ENCODE results near the gene PHF2. TPM values are rescaled to one million over a fixed set of nuclear protein-coding genes. Genes with fewer than 3 reads are reported as not detected.

The PHF2 gene
- total RNA-seq, 4 donors from 2014 or later = 15.0 to 28.6 (median 20.4) TPM

GRCh38 chr9:93713716-93714115 lies 137.3 kb downstream of the PHF2 start:
- TF ChIP-seq CTCF (IDR thresholded peaks at IDR 0.05; ENCODE audit: low read depth) = no peak

DNA sequence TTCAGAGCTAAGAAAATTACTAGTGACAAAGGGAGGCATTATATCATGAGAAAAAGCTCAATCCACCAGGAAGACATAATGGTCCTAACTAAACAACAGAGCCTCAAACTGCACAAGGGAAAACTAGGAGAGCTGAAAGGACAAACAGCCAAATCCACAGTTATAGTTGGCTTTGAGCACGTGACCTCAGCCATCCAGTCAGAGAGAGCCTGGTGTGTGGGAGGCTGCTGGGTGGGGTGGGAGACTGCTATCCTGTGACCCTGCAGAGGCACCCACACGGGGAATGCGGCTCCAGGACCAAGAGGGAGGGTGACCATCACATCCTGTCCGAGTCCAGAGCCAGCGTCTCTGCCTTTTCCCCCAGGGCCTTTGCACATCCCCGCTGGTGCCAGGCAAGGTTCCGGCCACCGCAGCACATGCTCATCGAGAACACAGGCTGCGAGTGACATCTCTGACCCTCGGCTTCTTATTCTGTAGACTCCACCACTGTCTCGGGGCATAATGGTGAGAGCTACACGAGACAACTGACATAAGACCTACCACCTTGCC lies 145.1 kb downstream of the PHF2 start:
- no peak for TF ChIP-seq CTCF (IDR thresholded peaks at IDR 0.05; ENCODE audit: low read depth)

DNA sequence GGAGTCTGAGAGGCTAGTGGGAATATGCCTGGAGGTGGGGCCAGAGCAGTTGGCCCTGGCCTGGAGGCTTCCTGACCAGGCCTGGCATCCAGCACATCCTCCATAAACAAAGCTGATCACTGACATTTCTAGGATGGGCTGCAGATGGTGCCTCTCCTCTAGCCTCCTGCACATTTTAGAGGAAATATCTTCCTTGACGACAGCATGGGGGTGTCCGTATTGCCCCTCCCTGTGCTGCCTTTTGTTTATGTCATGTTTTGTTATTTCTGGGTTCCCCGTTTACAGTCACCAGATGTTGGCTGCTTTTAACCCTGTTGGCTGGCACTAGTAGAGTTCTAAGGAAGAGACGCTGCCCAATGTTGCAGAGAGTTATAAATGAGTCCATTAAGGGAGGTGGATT lies 148.5 kb downstream of the PHF2 start:
- TF ChIP-seq CTCF (IDR thresholded peaks at IDR 0.05; ENCODE audit: low read depth) = no peak

DNA sequence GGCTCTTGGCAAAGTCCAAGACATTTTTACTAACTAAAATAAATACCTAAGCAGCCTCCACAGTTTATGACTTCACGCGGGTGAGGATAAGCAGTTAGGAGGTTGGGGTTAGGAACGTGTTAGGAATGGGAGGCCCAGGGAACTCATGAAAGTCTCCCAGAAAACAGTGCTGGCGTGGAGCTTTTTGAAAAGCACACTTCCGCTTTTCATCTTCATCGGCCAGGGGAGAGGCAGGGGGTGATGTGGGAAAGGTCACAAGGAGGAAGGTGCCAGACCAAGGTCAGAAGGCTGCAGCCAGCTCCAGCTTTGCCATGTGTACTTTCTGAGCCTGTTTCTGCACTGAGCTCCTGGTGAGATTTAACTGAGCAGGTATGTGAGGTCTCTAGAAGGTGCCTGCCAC lies 149.0 kb downstream of the PHF2 start:
- no peak for TF ChIP-seq CTCF (IDR thresholded peaks at IDR 0.05; ENCODE audit: low read depth)

DNA sequence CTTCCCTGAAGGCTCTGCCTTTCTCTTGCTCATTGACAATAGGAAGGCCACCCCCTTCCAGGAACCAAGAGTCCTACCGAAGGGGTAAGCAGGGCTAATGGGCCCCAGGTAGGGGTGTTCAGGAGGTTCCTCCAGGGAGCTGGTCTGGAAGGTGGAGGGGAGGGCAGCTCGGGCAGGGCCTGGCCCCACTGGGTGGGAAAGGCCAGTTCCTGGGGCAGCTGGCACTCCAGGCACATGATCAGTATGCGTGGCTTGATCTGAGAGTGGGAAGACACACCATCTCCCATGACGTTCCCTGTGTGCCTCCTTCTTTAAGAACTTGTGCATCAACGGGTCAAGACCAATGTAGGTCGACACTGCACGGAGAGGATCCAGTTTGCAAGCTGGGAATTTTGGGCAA lies 149.8 kb downstream of the PHF2 start:
- no peak for TF ChIP-seq CTCF (IDR thresholded peaks at IDR 0.05; ENCODE audit: low read depth)

Other genes starting within 250 kb of the PHF2 start
- 100 to 1,000 TPM in 2 of 4 donors, 10 to 100 TPM in 2; 68.7 to 105 (median 90.2) TPM for gene FAM120A, start 124.9 kb upstream of the PHF2 start, total RNA-seq
- gene FAM120AOS, start 123.0 kb upstream of the PHF2 start, total RNA-seq = 10 to 100 TPM; 53.2 to 76.3 (median 63.5) TPM

Measured in subcutaneous adipose tissue (tissue), 4 donors.